SJCRH30 (cell line): ENCODE measurements around the gene PTGS1. TPM values are rescaled to one million over a fixed set of nuclear protein-coding genes. Genes with fewer than 3 reads are reported as not detected.

Experiments used
- DNase-seq, 2 experiments: peaks; one replicate each; pipeline ENCODE4 v3.0.0-alpha.2; 2015 to 2020
- H3K27ac ChIP-seq: fragments of 250-450 bp; sonication (Bioruptor Pico); 2 replicates; pipeline ENCODE4 v1.5.1; 2020; ENCODE audit warnings: mild to moderate bottlenecking, moderate library complexity
- H3K27me3 ChIP-seq: fragments of 250-450 bp; sonication (Bioruptor Pico); 2 replicates; pipeline ENCODE4 v1.5.1; 2020; ENCODE audit warnings: mild to moderate bottlenecking, moderate library complexity
- H3K36me3 ChIP-seq: fragments of 250-450 bp; sonication (Bioruptor Pico); 2 replicates; pipeline ENCODE4 v1.5.1; 2020; ENCODE audit warnings: mild to moderate bottlenecking, moderate library complexity
- H3K4me1 ChIP-seq: fragments of 250-450 bp; sonication (Bioruptor Pico); 2 replicates; pipeline ENCODE4 v1.5.1; 2020; ENCODE audit warnings: mild to moderate bottlenecking, moderate library complexity
- H3K4me3 ChIP-seq: fragments of 250-450 bp; sonication (Bioruptor Pico); 2 replicates; pipeline ENCODE4 v1.5.1; 2020; ENCODE audit warnings: mild to moderate bottlenecking, moderate library complexity
- H3K9me3 ChIP-seq: fragments of 250-450 bp; sonication (Bioruptor Pico); replicated peaks from 2 replicates; pipeline ENCODE4 v1.5.1; 2020; ENCODE audit warnings: mild to moderate bottlenecking, moderate library complexity
- total RNA-seq: library from RNA; depleted of rRNA; stranded (reverse); fragments of >200 nt; shearing (Covaris generic); gene quantifications from 2 replicates; pipeline ENCODE4 v1.2.3, GENCODE V29; 2014

PTGS1 gene
- total RNA-seq, 1 experiment from 2014 or later = 0.85 TPM

DNA sequence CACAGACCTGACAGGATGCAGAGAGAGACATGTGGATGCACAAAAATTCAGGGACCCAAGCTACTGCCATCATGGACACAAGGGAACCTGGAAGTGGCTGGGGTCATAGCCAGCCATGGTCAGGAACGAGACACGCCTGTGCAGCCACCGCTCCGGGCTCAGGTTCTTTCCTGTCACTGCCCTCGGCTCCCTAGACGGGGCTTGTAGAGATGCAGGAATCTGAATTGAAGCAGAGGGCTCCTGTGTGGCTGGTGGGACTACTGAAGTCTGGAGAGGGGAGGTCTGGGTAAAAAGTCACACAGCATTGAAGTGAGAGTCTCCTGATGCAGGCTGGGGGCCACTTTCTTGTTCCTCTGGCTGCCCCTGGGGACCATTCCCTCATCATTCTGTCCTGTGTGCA is 32.3 kb upstream of the PTGS1 start:
- DNase-seq = no peak
- Histone ChIP-seq H3K4me3 (no peak overlapping the region), H3K27me3 (peaks cover 6% of the 10 kb centered on the region; the same call in 1 of the 2 replicates)

DNA sequence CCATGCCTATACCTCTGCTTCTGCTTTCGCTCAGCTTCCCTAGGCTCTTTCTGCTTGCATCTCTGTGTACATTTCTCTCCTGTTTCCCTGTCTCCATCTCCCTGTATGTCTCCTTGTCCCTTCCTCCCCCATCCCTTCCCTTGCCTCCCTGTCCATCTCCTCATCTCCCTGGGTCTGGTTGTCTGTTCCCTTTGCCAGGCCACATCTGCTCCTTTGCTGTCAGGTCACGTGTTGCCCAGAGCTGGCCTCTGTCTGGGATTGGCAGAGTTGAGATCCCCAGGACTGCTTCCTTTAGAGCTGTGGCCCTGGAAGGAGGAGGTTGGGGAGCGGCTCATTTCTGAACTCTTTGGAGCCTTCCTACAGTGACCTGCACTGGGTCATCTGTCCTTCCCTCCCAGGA is 31.8 kb upstream of the PTGS1 start:
- no peak for DNase-seq
- no peak overlapping the region for H3K27ac ChIP-seq
- no peaks in the 10 kb centered on the region for H3K9me3 ChIP-seq
- no peak overlapping the region for H3K4me3 ChIP-seq
- no peaks in the 10 kb centered on the region for H3K4me1 ChIP-seq
- no peaks in the 10 kb centered on the region for H3K36me3 ChIP-seq
- H3K27me3 ChIP-seq = peaks cover 6% of the 10 kb centered on the region; the same call in 1 of the 2 replicates

More for the DNA sequence above, 32.3 kb upstream of the PTGS1 start:
- Histone ChIP-seq H3K9me3 (no peaks in the 10 kb centered on the region), H3K27ac (no peak overlapping the region), H3K4me1 (no peaks in the 10 kb centered on the region), H3K36me3 (no peaks in the 10 kb centered on the region)

DNA sequence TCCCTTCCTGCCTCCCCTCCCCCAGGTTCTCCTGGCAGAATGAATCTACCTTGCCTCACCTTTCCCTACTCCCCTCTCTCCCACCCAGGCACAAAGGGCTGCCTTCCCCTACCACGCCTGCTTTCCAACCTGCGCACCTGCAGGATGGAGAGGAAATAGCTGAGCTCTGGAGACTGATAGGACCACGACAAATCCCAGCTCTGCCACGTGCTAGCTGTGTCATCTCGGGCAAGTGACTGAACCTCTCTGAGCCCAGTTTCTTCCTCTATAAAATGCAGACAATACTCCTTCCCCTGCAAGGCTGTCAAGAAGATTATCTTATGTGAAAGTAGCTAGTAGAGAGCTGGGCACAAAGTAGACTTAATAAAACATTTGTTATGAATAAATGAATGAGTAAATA is 31.2 kb upstream of the PTGS1 start:
- no peak overlapping the region for H3K27ac ChIP-seq
- H3K4me1 ChIP-seq = no peaks in the 10 kb centered on the region
- DNase-seq = no peak
- H3K36me3 ChIP-seq = no peaks in the 10 kb centered on the region
- H3K27me3 ChIP-seq = peaks cover 6% of the 10 kb centered on the region; the same call in 1 of the 2 replicates
- no peaks in the 10 kb centered on the region for H3K9me3 ChIP-seq
- H3K4me3 ChIP-seq = no peak overlapping the region

DNA sequence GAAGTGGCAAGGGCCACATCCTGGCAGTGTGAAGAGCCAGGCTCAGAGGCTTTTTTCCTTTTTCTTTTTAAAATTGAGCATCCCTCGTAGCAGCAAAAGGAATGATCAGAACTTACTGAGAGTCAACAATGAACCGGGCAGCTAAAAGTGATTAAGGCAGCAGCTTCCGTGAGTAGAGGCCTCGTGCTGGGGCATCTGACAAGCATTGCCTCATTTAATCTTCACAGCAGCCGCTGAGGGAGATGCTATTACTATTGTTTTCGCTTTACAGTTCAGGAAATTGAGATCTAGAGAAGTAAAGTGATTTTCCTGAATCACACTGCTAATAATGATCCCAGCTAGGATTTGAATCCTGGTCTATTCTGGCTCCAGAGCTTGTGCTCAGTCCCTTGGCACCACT is 30.7 kb upstream of the PTGS1 start:
- Histone ChIP-seq H3K4me3 (no peak overlapping the region), H3K36me3 (no peaks in the 10 kb centered on the region), H3K27me3 (peaks cover 6% of the 10 kb centered on the region; the same call in 1 of the 2 replicates), H3K4me1 (no peaks in the 10 kb centered on the region), H3K9me3 (no peaks in the 10 kb centered on the region), H3K27ac (no peak overlapping the region)
- no peak for DNase-seq

DNA sequence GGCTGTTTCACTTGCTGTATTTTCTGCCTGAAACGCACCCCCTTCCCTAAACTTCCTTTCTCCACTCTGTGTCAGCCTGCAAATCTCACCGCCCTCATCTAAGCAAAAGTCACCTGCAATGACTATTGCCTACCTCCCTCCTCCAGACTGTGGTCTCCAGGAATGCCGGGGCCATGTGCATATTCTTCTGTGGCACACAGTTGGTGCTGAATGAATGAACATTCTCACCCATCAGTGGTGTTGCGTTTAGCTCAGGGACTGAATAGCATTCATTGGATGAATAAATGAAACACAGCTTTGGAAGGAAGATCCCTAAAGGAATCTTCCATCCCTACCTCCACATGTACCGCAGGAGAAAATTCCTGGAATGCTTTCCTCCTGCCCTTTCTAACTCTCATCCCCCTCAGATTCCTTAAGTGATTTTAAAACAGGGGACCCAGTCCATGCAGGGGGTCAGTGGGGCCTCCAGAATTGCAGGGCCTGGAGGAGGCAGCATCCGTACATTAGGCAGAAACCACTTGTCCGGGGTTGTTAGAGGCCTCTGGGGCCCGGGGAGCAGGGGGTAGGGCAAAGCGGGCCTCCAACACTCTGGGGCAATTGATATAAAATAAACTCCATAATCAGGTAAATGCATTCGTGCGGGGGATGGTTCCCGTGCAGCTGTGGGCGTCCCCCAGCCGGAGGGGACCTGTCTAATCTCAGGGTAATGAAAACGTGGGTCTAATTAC is 28.3 kb upstream of the PTGS1 start:
- H3K36me3 ChIP-seq = no peaks in the 10 kb centered on the region
- H3K4me3 ChIP-seq = no peak overlapping the region
- H3K27me3 ChIP-seq = peaks cover 6% of the 10 kb centered on the region; the same call in 1 of the 2 replicates
- DNase-seq = no peak
- H3K4me1 ChIP-seq = no peaks in the 10 kb centered on the region
- H3K9me3 ChIP-seq = no peaks in the 10 kb centered on the region
- no peak overlapping the region for H3K27ac ChIP-seq

DNA sequence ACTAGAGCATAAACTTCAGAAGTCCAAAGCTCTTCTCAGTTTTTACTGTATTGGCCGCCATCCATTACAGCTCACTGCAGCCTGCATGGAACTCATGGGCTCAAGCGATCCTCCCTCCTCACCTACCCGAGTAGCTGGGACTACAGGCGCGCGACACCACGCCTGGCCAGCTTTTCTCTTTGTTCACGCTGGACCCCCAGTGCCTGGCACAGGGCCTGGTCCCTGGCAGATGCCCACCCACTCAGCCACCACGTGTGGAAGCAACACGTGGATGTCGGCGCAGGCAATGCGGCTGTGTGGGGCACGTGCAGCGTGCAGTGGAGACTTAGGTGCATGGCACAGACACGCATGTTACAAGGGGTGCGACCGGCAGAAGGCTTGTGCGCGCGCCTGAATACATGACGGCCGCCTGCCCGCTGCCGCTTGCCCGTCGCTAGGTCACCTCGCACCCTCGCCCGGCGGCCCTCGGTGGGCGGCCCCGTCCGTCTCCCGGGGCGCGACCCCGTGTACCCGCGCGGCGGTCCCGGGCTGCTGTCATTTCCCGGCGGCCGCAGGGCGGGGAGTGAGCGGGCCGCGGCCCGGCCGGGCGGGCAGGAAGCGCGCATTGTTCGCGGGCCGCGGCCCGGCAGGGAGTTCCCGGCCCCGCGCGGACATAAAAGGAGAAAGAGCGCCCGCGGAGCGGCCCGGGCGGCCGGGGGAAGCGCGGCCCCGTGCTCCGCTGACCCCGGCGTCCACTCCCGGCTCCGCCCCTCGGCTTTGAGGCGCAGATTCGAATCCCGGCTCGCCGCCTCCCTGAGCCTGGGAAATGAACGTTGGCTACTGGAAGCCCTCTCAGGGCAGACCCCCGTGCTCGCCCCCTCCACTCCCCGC is 24.1 kb upstream of the PTGS1 start:
- no peak for DNase-seq
- no peaks in the 10 kb centered on the region for H3K9me3 ChIP-seq
- 0 out of 2 replicates have a peak, but pooled peaks cover 2% of the 10 kb centered on the region for H3K27me3 ChIP-seq
- H3K27ac ChIP-seq = no peak overlapping the region
- no peaks in the 10 kb centered on the region for H3K36me3 ChIP-seq
- H3K4me3 ChIP-seq = no peak overlapping the region
- H3K4me1 ChIP-seq = no peaks in the 10 kb centered on the region

DNA sequence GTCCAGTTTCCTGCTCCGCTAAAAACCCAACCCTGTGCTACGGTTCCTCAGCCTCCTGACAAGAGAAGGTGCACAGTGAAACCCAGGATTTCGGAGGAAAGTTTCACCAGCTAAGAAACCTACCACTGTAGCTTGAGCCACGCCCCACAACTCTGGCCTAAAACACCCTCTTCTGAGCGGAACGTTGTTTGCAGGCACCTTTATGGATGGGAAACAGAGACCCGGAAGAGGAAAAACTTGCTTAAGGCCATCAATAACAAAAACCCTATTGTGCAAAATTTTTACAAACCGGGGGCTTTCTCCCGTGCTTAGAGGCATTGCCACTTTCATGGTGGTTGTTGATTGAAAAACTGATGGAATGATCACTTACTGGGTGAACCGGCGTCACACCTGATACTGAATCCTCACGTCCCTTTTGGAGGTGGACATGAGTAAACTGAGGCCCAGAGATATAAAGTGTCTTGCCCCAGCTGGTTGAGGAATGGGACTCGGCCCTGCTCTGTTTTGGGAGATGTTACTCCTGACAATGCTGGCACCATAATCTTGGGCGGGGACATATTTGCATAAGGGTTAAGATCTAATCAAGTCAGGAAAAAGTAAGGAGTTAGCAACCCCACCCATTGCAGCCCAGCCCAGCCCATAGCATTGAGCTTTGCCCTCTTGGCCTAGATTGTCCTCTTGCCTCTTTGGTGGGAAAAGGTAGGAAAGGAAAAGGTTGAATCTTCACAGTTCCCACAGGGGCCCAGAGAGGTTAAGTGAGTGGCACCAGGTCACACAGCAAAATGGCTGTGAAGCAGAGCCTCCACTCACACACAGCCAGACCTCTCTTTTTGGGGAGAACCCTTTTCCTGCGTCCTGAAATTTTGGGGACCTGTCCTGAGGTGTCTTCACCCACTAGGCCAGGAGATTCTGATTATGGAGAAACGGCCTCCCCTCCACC is 23.2 kb upstream of the PTGS1 start:
- no peaks in the 10 kb centered on the region for H3K36me3 ChIP-seq
- peak overlapping the region; percentile 16 for H3K4me3 ChIP-seq
- no peak for DNase-seq
- H3K27ac ChIP-seq = no peak overlapping the region
- H3K4me1 ChIP-seq = no peaks in the 10 kb centered on the region
- no peaks in the 10 kb centered on the region for H3K27me3 ChIP-seq
- no peaks in the 10 kb centered on the region for H3K9me3 ChIP-seq

DNA sequence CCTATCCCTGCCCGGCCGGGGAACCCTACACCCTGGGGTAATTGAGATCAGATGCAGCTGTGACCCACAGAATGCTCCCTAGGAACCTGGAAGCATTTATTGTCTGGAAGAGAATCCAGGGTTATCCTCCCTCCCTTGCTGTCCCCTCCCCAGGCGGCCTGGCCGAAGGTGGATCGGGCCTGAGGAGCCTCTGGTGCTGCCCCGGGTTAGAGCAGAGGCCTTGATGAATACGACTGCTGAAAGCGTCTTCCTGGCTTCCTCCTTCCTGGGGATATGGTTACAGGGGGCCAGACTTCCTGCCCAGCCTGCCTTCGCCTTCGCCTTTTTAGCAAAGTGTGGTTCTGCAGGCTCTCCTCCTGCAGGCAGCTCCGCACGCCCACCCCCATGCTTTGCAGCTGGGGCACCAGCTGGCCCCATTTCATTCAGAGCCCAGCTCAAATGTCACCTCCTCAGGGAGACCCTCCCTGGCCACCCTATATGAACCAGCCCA is 22.5 kb upstream of the PTGS1 start:
- H3K4me3 ChIP-seq = peak overlapping the region; percentile 16
- no peaks in the 10 kb centered on the region for H3K36me3 ChIP-seq
- H3K9me3 ChIP-seq = no peaks in the 10 kb centered on the region
- DNase-seq = peak; percentile 45 to 66
- no peak overlapping the region for H3K27ac ChIP-seq
- no peaks in the 10 kb centered on the region for H3K4me1 ChIP-seq
- H3K27me3 ChIP-seq = no peaks in the 10 kb centered on the region

DNA sequence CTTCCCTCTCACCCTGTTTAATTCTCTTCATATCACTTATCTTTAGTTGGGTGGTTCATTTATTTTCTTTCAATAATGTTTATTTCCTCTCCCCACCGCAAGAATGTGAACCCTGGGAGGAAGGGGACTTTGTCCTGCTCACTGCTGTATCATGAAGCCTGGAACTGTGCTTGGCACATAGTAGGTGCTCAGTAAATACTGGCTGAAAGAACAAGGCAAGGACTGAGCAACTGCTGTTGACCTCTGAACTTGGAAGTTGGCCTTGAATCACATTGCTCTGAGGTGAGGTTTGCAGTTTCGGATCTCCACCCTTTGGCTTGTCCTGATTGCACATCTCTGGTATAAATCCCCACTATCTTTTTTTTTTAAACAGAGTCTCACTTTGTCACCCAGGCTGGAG is 22.0 kb upstream of the PTGS1 start:
- Histone ChIP-seq H3K36me3 (no peaks in the 10 kb centered on the region), H3K9me3 (no peaks in the 10 kb centered on the region), H3K4me3 (no peak overlapping the region), H3K4me1 (no peaks in the 10 kb centered on the region), H3K27ac (no peak overlapping the region), H3K27me3 (no peaks in the 10 kb centered on the region)
- DNase-seq = no peak

DNA sequence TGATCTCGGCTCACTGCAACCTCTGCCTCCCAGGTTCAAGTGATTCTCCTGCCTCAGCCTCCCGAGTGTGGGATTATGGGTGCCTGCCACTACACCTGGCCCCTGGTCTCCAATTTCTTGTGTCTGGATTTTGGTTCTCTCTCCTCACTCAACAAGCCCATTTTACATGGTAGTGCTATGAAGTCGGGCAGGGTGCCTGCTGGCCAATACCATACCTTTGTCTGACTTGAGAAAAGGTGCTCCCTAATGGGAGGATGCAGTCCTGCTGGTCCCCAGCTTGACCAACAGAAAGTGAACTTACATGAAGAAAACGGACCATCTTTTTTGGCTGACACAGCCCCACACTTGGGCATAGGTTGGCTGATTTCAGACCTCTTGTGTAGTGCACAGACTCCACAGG is 21.6 kb upstream of the PTGS1 start:
- H3K27ac ChIP-seq = no peak overlapping the region
- H3K4me3 ChIP-seq = no peak overlapping the region
- H3K27me3 ChIP-seq = no peaks in the 10 kb centered on the region
- H3K36me3 ChIP-seq = no peaks in the 10 kb centered on the region
- DNase-seq = no peak
- no peaks in the 10 kb centered on the region for H3K9me3 ChIP-seq
- H3K4me1 ChIP-seq = no peaks in the 10 kb centered on the region

DNA sequence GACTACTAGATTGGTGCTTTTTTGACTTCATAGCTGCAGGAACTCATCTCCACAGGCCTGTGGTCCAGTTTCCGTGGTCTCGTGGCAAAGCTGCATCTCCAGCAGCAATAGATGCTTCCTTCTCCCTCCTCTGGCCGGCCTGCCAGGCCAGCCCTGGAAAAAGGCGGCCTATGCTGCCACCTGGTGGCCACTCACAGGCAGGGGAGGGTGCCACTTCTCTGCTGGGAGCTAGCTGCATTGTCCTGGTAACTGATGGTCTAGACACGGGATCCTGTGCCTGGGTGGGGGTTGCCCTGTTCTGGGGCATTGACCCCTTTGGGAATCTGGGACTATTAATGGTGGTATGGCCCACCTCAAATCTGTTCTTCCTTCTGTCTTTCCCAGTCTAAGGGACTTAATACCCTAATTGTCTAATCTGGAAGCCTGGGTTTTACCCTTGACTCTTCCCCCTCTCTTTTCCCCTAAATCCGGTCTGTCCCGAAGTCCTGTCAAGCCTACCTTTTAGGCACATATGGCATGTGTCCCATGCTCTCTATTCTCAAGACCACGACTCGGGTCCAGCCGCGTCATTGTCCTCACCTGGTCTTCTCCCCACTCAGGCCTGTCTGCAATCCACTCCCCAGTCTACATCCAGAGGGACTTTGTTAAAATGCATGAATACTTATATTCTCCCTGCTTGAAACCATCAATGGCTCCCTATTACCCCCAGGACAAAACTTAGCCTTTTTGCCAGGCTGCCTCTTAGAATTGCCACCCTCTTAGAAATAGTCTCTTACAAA is 20.1 kb upstream of the PTGS1 start:
- H3K9me3 ChIP-seq = no peaks in the 10 kb centered on the region
- DNase-seq = peak; percentile 75 to 89
- H3K27ac ChIP-seq = no peak overlapping the region
- H3K36me3 ChIP-seq = no peaks in the 10 kb centered on the region
- H3K27me3 ChIP-seq = no peaks in the 10 kb centered on the region
- no peak overlapping the region for H3K4me3 ChIP-seq
- no peaks in the 10 kb centered on the region for H3K4me1 ChIP-seq

DNA sequence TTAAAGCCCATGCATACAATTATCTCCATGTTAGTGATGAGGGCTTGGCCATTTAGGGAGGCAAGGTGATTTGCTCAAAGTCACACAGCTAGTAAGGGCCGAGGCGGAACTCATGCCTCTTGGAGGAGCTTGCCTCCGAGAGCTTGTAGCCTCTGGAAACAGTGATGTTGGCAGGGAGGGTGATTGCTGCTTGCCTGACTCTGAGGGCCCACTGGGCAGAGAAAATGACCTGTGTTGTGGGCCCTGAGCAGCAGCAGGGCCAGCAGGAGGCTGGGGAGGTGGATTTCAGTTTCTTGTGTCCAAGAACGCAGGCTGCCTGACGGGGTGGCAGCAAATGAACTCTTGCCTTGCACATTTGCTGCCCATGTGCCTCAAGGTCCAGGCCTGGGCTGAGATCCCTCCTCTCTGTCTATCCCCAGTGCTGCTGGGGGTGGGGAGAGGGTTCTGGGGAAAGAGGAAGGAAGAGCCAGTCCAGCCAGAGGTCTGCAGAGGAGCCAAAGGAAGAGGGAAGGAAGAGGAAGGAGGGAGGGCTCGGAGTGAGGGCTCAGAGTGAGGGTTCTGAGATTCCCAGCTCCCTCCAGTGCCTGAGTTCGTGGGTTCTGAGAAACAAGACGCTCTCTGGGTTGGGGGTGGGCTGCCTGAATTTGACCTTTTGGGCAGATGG is 16.2 kb upstream of the PTGS1 start:
- DNase-seq = no peak
- H3K27ac ChIP-seq = no peak overlapping the region
- no peak overlapping the region for H3K4me3 ChIP-seq
- H3K9me3 ChIP-seq = no peaks in the 10 kb centered on the region
- H3K4me1 ChIP-seq = no peaks in the 10 kb centered on the region
- H3K36me3 ChIP-seq = no peaks in the 10 kb centered on the region
- H3K27me3 ChIP-seq = no peaks in the 10 kb centered on the region

DNA sequence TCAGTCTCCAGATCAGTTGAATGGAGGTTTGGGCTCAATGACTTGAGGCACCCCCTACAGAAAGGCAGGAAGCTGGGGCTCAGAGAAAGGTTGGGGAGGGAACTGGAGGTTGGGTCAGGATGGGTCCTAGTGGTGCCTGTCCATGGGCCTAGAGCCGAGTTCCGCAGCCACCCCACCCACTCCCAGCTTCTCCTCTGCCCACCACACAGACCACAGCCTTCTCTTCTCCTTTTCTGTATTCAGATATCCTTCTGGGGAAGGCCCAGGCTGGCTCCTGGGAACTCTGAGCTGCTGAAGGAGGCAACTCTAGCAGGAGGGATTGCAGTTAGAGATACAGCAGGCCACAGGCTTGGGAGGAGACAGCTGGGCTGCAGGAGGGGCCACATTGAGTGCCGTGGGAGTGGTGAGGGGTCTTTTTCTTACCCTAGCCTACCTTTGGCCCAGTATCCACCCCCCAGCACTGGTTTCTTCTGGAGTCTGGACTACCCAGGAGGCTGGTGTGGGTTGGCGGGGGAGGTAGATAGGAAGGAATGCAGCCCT is 15.4 kb upstream of the PTGS1 start:
- Histone ChIP-seq H3K4me3 (no peak overlapping the region), H3K9me3 (no peaks in the 10 kb centered on the region), H3K27ac (no peak overlapping the region), H3K27me3 (no peaks in the 10 kb centered on the region), H3K36me3 (no peaks in the 10 kb centered on the region), H3K4me1 (no peaks in the 10 kb centered on the region)
- no peak for DNase-seq
